Mucosa of gallbladder (tissue), 1 donor: Measurements from ENCODE around the gene COL1A1. TPM values are rescaled to one million over a fixed set of nuclear protein-coding genes. Genes with fewer than 3 reads are reported as not detected.

Experiments used
- DNase-seq: peaks from one replicate; pipeline ENCODE4 v3.0.0-alpha.2; 2020; ENCODE audit warnings: low spot score
- total RNA-seq: library from RNA; stranded (reverse); gene quantifications from one replicate; pipeline ENCODE4 v1.2.1, GENCODE V29; 2021
- donor health status: DM: no; HTN: no; CAD: no.

COL1A1 gene
- total RNA-seq: 421 TPM

DNA sequence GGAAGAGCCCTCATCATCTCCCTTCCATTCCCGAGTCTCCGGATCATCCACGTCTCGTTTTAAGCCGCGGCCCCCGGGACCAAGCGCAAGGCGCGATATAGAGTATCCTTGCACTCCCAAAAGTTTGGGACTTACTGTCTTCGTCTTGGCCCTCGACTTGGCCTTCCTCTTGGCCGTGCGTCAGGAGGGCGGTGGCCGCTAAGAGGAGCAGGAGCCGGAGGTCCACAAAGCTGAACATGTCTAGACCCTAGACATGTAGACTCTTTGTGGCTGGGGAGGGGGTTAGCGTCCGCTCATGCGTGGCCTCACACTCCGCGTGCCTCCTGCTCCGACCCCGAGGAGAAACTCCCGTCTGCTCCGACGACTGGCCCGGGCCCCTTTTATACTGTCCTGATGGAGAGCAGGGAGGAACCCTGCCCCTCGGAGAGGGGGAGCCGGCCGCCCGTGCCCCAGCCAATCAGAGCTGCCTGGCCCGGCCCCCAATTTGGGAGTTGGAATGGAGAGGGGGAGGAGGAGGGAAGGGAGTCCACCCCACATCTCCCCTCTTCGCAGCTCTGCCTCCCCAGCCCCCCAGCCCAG, at the start of gene COL1A1:
Gene COL1A1 (minus strand): TSS at position 356 of the 579 bp plus-strand sequence. CDS start 118 bp downstream, at position 238.
- DNase-seq: peak; percentile 80

DNA sequence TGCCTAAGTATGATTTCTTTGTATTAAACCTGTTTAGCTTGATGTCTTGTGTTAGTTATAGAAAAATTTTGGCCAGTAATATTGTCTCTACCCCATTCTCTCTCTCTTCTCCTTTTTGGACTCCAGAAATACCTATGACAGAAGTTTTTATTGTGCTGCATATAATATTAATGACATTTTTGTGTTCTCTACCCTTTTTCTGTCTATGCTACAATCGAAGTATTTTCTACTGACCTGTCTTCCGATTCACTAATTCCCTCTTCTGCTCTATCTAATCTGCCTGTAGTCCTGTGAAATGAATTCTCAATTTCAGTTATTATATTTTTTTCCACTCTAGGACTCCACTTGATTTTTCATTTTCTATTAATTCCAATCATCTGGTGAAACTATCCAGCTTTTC, 46.8 kb upstream of the COL1A1 start:
- DNase-seq: no peak

- no peak for DNase-seq
These were observed 43.3 kb upstream of the COL1A1 start for GRCh38 chr17:50244771-50245170.

- no peak for DNase-seq
These were observed 40.0 kb upstream of the COL1A1 start for GRCh38 chr17:50241431-50241830.

DNA sequence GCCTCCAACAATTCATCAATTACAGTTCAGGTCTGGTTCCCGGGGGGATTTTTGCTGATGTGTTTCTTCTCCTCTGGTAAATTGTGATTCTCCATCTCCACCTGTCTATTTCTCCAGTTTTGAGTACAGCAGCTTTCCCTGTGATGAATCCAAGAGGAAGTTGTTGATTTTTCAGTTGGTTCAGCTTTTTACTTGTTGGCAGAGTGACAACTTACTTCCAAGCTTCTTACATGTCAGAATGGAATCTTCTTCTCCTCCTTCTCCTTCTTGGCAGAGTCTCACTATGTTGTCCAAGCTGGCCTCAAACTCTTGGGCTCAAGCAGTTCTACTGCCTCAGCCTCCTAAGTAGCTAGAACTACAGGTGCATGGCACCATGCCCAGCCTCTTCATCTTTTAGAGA, 39.4 kb upstream of the COL1A1 start:
- DNase-seq: no peak

- DNase-seq: no peak
These were observed 38.5 kb upstream of the COL1A1 start for GRCh38 chr17:50239937-50240336.

DNA sequence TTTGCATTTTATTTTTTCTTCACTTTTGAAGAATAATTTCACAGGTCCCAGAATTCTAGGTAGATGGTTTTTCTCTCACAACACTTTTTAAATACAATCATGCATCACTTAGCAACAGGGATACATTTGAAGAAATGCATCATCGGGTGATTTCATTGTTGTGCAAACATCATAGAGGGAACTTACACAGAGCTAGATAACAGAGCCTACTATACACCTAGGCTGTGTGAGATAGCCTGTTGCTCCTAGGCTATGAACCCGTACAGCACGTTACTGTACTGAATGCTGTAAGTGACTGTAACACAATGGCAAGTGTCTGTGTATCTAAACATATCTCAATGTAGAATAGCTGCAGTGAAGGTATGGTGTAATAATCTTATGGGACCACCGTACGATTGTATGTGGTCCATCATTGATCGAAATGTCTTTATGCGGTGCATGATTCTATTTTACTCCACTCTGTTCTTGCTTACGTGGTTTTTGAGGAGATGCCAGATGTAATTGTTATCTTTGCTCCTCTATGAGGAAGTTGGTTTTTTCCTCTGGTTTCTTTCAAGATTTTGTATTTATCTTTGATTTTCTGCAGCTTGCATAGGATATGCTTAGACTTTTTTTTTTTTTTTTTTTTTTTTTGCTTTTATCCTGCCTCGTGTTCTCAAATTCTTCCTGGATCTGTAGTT, 37.3 kb upstream of the COL1A1 start:
- no peak for DNase-seq

DNA sequence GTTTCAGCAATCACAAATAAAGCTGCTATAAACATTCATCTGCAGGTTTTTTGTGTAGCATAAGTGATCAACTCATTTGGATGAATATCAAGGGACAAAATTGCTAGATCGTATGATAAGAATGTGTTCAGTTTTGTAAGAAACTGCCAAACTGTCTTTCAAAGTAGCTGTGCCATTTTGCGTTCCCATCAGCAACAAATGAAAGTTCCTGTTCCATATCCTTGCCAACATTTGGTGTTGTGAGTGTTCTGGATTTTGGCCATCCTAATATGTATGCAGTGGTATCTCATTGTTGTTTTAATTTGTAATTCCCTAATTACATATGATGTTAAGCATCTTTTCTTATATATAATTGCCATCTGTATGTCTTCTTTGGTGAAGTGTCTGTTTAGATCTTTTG, 36.5 kb upstream of the COL1A1 start:
- no peak for DNase-seq

DNA sequence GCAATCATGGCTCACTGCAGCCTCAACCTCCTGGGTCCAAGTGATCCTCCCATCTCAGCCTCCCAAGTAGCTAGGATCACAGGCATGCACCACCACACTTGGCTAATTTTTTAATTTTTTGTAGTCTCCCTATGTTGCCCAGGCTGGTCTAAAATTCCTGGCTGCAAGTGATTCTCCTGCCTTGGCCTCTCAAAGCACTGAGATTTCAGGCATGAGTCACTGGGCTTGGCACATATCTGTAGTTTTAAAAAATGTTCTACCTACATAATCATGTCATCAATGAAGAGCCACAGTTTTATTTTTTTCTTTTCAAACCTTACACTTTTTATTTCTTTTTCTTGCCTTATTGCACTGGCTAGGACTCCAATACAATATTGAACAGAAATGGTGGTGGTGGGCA, 33.1 kb upstream of the COL1A1 start:
- DNase-seq: no peak

DNA sequence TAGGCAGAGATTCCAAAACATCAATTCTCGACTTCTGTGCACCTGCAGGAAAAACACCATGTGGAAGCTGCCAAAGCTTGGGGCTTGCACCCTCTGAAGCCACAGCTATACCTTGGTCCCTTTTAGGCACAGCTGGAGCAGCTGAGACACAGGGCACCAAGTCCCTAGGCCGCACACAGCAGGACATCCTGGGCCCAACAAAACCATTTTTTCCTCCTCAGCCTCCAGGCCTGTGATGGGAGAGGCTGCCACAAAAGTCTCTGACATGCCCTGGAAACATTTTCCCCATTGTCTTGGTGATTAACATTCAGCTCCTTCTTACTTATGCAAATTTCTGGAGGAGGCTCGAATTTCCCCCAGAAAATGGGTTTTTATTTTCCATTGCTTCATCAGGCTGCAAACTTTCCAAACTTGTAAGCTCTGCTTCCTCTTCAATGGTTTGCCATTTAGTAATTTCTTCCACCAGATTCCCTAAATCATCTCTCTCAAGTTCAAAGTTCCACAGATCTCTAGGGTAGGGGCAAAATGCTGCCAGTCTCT, 24.3 kb upstream of the COL1A1 start:
- DNase-seq: no peak

DNA sequence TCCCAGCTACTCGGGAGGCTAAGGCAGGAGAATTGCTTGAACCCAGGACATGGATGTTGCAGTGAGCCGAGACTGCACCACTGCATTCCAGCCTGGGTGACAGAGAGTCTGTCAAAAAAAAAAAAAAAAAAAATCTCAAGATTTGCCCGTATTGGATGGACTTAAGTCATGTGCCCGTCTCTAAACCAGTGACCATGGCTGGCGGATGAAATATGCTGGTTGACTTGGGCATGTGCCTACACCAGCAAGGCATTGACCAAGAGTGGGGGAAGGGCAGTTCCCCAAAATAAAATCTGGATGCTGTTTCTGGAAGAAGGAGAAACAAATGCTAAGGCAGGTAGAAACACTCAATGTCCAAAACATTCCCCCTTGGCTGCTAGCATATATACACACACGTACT, 21.5 kb upstream of the COL1A1 start:
- DNase-seq: no peak

DNA sequence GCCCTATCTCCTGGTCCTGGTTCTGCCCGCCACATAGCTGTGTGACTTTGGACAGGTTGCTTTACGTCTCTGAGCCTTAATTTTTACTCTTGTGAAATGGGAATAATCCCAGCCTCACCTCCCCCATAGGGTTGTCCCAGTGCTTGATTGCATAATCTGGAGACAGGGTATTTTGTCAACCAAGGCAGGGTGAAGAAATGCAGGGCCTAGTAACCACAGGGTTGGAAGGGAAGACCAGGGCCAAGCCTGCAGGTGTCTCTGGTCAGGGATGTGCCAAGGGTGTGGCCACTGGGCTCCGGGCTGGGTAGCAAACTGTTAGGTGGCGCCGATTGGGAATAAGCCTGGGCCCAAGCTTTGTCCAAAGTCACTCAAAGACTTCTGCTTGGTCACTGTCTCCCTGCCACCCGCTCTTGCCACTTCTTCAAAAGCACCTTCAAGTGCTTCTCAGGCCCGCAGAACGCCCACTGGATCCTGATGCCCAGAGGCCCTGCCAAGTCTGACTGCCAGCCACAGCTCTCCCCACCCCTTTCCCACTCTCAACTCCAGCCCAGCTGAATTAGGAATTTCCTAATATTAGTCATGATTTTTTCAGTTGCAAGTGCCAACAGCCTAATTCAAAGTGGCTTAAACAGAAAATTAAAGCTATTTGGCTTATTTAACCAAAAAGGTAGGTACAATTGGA, 20.6 kb upstream of the COL1A1 start:
- no peak for DNase-seq

GRCh38 chr17:50221266-50221863, 19.9 kb upstream of the COL1A1 start:
- DNase-seq: no peak

- DNase-seq: no peak
These were observed 19.4 kb upstream of the COL1A1 start for GRCh38 chr17:50220811-50221210.

- no peak for DNase-seq
These were observed 18.6 kb upstream of the COL1A1 start for GRCh38 chr17:50219939-50220465.

DNA sequence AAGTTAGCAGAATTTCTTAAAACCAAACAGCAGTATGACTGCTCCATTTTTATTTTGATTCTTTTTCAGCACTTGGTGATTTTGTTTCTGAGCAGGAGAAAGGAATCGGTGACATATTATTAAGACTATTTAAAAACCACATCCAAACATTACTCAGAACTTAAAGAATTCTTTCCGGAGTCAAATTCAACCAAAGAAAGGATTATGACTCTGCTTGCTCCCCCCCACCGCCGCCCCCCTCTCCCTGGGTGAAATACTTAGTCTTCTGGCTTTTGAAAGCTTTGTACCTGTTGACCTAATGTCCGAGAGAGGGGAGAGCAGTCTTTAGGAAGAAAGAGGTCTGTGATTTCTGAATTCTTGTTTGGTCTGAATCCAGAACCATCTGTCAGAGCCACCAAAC, 17.9 kb upstream of the COL1A1 start:
- DNase-seq: no peak

GRCh38 chr17:50218771-50219315, 17.4 kb upstream of the COL1A1 start:
- no peak for DNase-seq

- no peak for DNase-seq
These were observed 16.8 kb upstream of the COL1A1 start for GRCh38 chr17:50218071-50218759.

GRCh38 chr17:50217591-50217990, 16.2 kb upstream of the COL1A1 start:
- no peak for DNase-seq

- DNase-seq: peak; percentile 9
These were observed 13.7 kb upstream of the COL1A1 start for GRCh38 chr17:50214976-50215760.
